Activated CD8-positive, alpha-beta T cell treated with anti-CD3 and anti-CD28 coated beads for 36 hours (primary cell): ENCODE results near the gene FXYD1. TPM values are rescaled to one million over a fixed set of nuclear protein-coding genes. Genes with fewer than 3 reads are reported as not detected.

Source experiments
- ATAC-seq: fragments of 200-7000 bp; cut with Tn5 transposase; one replicate; pipeline ENCODE4 v1.10.0; 2021; ENCODE audit warnings: mild to moderate bottlenecking, moderate library complexity
- CTCF ChIA-PET: fragments of 350-600 bp; sonication (Branson Sonifier 250); formaldehyde crosslinking; loops from one replicate; lab custom pipeline; 2021; ENCODE audit warnings: antibody characterized with exemption; lab: Charles Lee
- POLR2A ChIA-PET: fragments of 350-600 bp; sonication (Branson Sonifier 250); formaldehyde crosslinking; loops from one replicate; lab custom pipeline; 2021; ENCODE audit warnings: antibody characterized with exemption; lab: Charles Lee
- DNase-seq: peaks from one replicate; pipeline ENCODE4 v3.0.0-alpha.2; 2020
- H3K27ac Mint-ChIP-seq: one replicate; pipeline ENCODE4 v1.8.0; 2021; ENCODE audit warnings: mild to moderate bottlenecking, mixed read lengths
- H3K27me3 Mint-ChIP-seq: one replicate; pipeline ENCODE4 v1.8.0; 2021; ENCODE audit warnings: mixed read lengths
- H3K36me3 Mint-ChIP-seq: one replicate; pipeline ENCODE4 v1.8.0; 2021; ENCODE audit warnings: low read depth, mixed read lengths
- H3K4me1 Mint-ChIP-seq: one replicate; pipeline ENCODE4 v1.8.0; 2021; ENCODE audit warnings: low read depth, mixed read lengths
- H3K4me3 Mint-ChIP-seq: one replicate; pipeline ENCODE4 v1.8.0; 2021; ENCODE audit warnings: mild to moderate bottlenecking, moderate library complexity, mixed read lengths
- H3K9me3 Mint-ChIP-seq: one replicate; pipeline ENCODE4 v1.8.0; 2021; ENCODE audit warnings: mixed read lengths
- intact Hi-C: fragments of 100-400 bp; cut with micrococcal nuclease; formaldehyde crosslinking; loops from one replicate; pipeline ENCODE4 v1.10.0; 2022
- total RNA-seq, 2 experiments: library from RNA; stranded (reverse); gene quantifications; one replicate each; pipeline ENCODE4 v1.2.3, GENCODE V29; 2021
- TF ChIP-seq, protein P1 (sequence below): fragments of 200-600 bp; IDR thresholded peaks from one replicate; pipeline ENCODE4 v1.8.0; 2022; ENCODE audit warnings: antibody characterized with exemption, mild to moderate bottlenecking

The FXYD1 gene
- total RNA-seq, 2 experiments from 2014 or later, result 1.9 TPM; not detected in 1

DNA sequence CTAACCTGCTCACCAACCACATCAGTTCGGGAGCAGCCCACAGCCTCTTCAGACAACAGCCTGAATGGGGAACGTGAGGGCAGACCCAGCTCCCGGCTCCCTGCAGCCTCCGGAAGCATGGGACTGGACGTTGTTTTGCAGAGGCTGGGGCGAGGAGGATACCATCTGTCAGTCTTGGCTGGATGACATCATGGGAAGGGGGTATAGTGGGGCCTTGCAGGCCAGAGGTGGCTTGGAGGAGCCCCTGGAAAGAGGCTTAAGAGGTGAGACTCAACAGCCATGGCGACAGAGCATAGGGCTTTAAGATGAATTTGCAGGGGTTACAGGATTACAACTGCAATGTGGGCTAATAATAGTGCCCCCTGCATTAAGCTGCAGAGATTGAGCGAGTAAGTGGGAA lies 21.5 kb upstream of the FXYD1 start:
- no peak overlapping the region for H3K27ac Mint-ChIP-seq
- no peak for DNase-seq
- no peaks in the 10 kb centered on the region for H3K9me3 Mint-ChIP-seq
- H3K27me3 Mint-ChIP-seq, result no peaks in the 10 kb centered on the region
- ChIA-PET POLR2A (interaction anchor here (0.7 kb wide), 1 partner anchor 24 kb away, joined by 3 read pairs; no protein-coding TSS in a partner anchor), CTCF (interaction anchor here (1.1 to 2.5 kb wide), 4 partner anchors 7 to 71 kb away, joined by 4 to 8 read pairs (median 5); no protein-coding TSS in a partner anchor)
- intact Hi-C loops, result no loop called here
- no peak for ATAC-seq
- no peaks in the 10 kb centered on the region for H3K36me3 Mint-ChIP-seq
- H3K4me1 Mint-ChIP-seq, result peaks cover 5% of the 10 kb centered on the region
- TF ChIP-seq, protein P1, sequence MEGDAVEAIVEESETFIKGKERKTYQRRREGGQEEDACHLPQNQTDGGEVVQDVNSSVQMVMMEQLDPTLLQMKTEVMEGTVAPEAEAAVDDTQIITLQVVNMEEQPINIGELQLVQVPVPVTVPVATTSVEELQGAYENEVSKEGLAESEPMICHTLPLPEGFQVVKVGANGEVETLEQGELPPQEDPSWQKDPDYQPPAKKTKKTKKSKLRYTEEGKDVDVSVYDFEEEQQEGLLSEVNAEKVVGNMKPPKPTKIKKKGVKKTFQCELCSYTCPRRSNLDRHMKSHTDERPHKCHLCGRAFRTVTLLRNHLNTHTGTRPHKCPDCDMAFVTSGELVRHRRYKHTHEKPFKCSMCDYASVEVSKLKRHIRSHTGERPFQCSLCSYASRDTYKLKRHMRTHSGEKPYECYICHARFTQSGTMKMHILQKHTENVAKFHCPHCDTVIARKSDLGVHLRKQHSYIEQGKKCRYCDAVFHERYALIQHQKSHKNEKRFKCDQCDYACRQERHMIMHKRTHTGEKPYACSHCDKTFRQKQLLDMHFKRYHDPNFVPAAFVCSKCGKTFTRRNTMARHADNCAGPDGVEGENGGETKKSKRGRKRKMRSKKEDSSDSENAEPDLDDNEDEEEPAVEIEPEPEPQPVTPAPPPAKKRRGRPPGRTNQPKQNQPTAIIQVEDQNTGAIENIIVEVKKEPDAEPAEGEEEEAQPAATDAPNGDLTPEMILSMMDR, result no peak
- no peak overlapping the region for H3K4me3 Mint-ChIP-seq

DNA sequence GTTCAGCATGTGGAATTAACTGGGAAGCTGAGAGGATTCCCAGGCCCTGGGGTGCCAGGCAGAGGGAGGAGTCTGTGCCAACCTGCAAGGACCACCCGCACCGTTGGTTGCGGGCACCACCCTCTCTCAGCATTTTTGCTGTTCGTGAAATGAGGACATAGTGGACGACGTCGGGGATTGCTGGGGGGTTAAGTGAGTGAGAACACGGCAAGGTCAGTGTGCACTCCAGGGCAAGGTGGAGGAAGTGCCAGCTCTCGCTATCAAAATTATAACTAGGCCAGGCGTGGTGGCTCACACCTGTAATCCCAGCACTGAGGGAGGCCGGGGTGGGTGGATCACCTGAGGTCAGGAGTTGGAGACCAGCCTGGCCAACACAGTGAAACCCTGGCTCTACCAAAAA lies 20.8 kb upstream of the FXYD1 start:
- intact Hi-C loops, result no loop called here
- Mint-ChIP-seq H3K9me3 (no peaks in the 10 kb centered on the region), H3K27me3 (no peaks in the 10 kb centered on the region), H3K27ac (no peak overlapping the region), H3K36me3 (no peaks in the 10 kb centered on the region), H3K4me1 (peaks cover 5% of the 10 kb centered on the region), H3K4me3 (no peak overlapping the region)
- DNase-seq (no peak), ATAC-seq (no peak)
- TF ChIP-seq, protein P1, result no peak
- POLR2A ChIA-PET, result interaction anchor here (0.6 kb wide), 1 partner anchor 401 kb away, joined by 4 read pairs; no protein-coding TSS in a partner anchor
- CTCF ChIA-PET, result interaction anchor here (1.2 to 2.5 kb wide), 3 partner anchors 18 to 72 kb away, joined by 4 to 8 read pairs (median 4); no protein-coding TSS in a partner anchor

DNA sequence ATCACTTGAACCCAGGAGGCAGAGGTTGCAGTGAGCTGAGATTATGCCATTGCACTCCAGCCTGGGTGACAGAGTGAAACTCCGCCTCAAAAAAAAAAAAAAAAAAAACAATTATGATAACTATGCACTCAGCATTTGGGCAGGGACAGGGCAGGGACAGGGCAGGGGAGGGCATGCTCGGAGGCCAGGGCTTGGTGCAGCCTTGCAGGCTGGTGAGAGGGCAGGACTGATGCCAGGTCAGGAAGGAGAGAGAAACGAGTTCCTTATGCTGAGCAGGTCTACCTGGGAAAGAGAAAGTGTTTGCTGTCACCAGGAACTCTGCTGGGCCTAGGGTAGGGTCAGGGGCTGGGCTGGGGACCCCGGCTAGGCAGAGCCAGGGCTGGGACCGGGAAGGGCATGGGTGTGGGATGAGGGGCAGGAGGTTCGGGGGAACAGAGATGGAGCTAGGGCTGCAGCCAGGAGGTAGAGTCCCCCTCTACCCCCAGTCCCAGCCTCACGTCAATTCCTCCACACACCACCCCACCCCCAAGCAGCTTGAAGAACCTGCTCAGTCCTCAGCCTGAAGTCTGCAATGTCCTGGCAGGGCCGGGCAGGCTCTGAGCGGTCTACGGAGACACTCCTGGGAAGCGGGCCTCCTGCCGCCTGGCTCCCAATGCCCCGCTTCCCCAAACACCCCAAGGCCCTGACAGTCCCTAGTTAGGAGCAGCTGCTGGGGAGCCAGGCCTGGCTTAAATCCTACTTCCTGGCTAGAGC lies 20.2 kb upstream of the FXYD1 start:
- no peak for DNase-seq
- H3K27me3 Mint-ChIP-seq, result no peaks in the 10 kb centered on the region
- H3K27ac Mint-ChIP-seq, result no peak overlapping the region
- no peak for ATAC-seq
- H3K9me3 Mint-ChIP-seq, result no peaks in the 10 kb centered on the region
- no peak overlapping the region for H3K4me3 Mint-ChIP-seq
- POLR2A ChIA-PET, result no interaction called here
- TF ChIP-seq, protein P1, result no peak
- H3K36me3 Mint-ChIP-seq, result no peaks in the 10 kb centered on the region
- peaks cover 5% of the 10 kb centered on the region for H3K4me1 Mint-ChIP-seq
- intact Hi-C loops, result no loop called here
- CTCF ChIA-PET, result interaction anchor here (1.1 to 2.5 kb wide), 4 partner anchors 17 to 74 kb away, joined by 3 to 8 read pairs (median 6); no protein-coding TSS in a partner anchor

- intact Hi-C loops, result no loop called here
- no peak overlapping the region for H3K27ac Mint-ChIP-seq
- DNase-seq, result no peak
- TF ChIP-seq, protein P1, result no peak
- H3K4me3 Mint-ChIP-seq, result no peak overlapping the region
- no peak for ATAC-seq
- no peaks in the 10 kb centered on the region for H3K27me3 Mint-ChIP-seq
- H3K9me3 Mint-ChIP-seq, result no peaks in the 10 kb centered on the region
- CTCF ChIA-PET, result interaction anchor here (1.1 to 2.1 kb wide), 3 partner anchors 17 to 75 kb away, joined by 3 to 8 read pairs (median 4); no protein-coding TSS in a partner anchor
- POLR2A ChIA-PET, result interaction anchor here (0.7 kb wide), 1 partner anchor 132 kb away, joined by 3 read pairs; no protein-coding TSS in a partner anchor
- H3K36me3 Mint-ChIP-seq, result no peaks in the 10 kb centered on the region
- H3K4me1 Mint-ChIP-seq, result peaks cover 8% of the 10 kb centered on the region
These were observed 19.5 kb upstream of the FXYD1 start for GRCh38 chr19:35119091-35119490.
